C1 segment of cervical spinal cord (tissue), 14 donors: ENCODE results near the gene TTBK2.
"Not testable (repeated sequence)": the region's sequence is repeated elsewhere in the genome, so short reads cannot be mapped to it uniquely, and the experiment has no call there.

ENCODE experiments used
- DNase-seq, 14 donors: peaks; one replicate each; lab custom pipeline; 2025; lab: John Stamatoyannopoulos, UW

The TTBK2 gene

GRCh38 chr15:42764154-42764731 is 156.3 kb downstream of the TTBK2 start:
- peak in 1 of 14 donors; percentile 25 for DNase-seq

GRCh38 chr15:42761813-42762212 is 158.8 kb downstream of the TTBK2 start:
- DNase-seq = not testable (repeated sequence)

GRCh38 chr15:42760759-42761158 is 159.8 kb downstream of the TTBK2 start:
- no peak for DNase-seq

GRCh38 chr15:42759093-42759492 is 161.5 kb downstream of the TTBK2 start:
- no peak for DNase-seq

- DNase-seq = no peak
Measured at GRCh38 chr15:42750306-42750705, 170.3 kb downstream of the TTBK2 start.

GRCh38 chr15:42749266-42749665 is 171.3 kb downstream of the TTBK2 start:
- no peak for DNase-seq

GRCh38 chr15:42744195-42744594 is 176.4 kb downstream of the TTBK2 start:
- no peak for DNase-seq

GRCh38 chr15:42742149-42742548 is 178.4 kb downstream of the TTBK2 start:
- no peak for DNase-seq

GRCh38 chr15:42741710-42742109 is 178.9 kb downstream of the TTBK2 start:
- DNase-seq = no peak

GRCh38 chr15:42737529-42738328 is 182.8 kb downstream of the TTBK2 start:
- DNase-seq = no peak

GRCh38 chr15:42736793-42737528 is 183.6 kb downstream of the TTBK2 start, which contains the start of gene CDAN1:
Gene CDAN1, minus strand, starts transcription at chr15:42737128. Its CDS starts 26 bp downstream, at chr15:42737102.
- DNase-seq = peak in 13 of 14 donors; percentile 71 to 94 (median 83)

- DNase-seq = peak in 2 of 14 donors; percentile 5 to 46
Measured at GRCh38 chr15:42736178-42736792, 184.3 kb downstream of the TTBK2 start.

GRCh38 chr15:42735382-42736165 is 185.0 kb downstream of the TTBK2 start:
- DNase-seq = no peak

- no peak for DNase-seq
Measured at GRCh38 chr15:42734076-42734672, 186.4 kb downstream of the TTBK2 start.

GRCh38 chr15:42733027-42733426 is 187.6 kb downstream of the TTBK2 start:
- no peak for DNase-seq

- DNase-seq = no peak
Measured at GRCh38 chr15:42732095-42732827, 188.3 kb downstream of the TTBK2 start.

GRCh38 chr15:42731461-42731860 is 189.1 kb downstream of the TTBK2 start:
- no peak for DNase-seq

- no peak for DNase-seq
Measured at GRCh38 chr15:42730536-42730935, 190.0 kb downstream of the TTBK2 start.

GRCh38 chr15:42730135-42730534 is 190.4 kb downstream of the TTBK2 start:
- DNase-seq = no peak

GRCh38 chr15:42729409-42729808 is 191.2 kb downstream of the TTBK2 start:
- no peak for DNase-seq
